Fibroblast of lung (primary cell): ENCODE results near the gene IRF7. TPM values are rescaled to one million over a fixed set of nuclear protein-coding genes. Genes with fewer than 3 reads are reported as not detected.
A peak's percentile ranks its signal among the peaks of the same experiment; 100 is the strongest.

Source experiments
- DNase-seq, 2 donors: peaks; one replicate each; pipeline versions ENCODE4 v3.0.0 to v3.0.0-alpha.2; 2010; ENCODE audit warnings: low read depth in 2 of 2
- H2AFZ ChIP-seq: 2 replicates; pipeline ENCODE4 v1.5.1; 2012; ENCODE audit warnings: low read length, control low read depth, inconsistent platforms
- H3K27ac ChIP-seq: 2 replicates; pipeline ENCODE4 v1.5.1; 2011; ENCODE audit warnings: low read length, control low read depth; ENCODE audit not compliant: insufficient read depth
- H3K27me3 ChIP-seq: 2 replicates; pipeline ENCODE4 v1.5.1; 2011; ENCODE audit warnings: mild to moderate bottlenecking, low read length; ENCODE audit not compliant: control insufficient read depth, insufficient read depth
- H3K36me3 ChIP-seq: 2 replicates; pipeline ENCODE4 v1.5.1; 2011; ENCODE audit warnings: low read length; ENCODE audit not compliant: control insufficient read depth, insufficient read depth
- H3K4me1 ChIP-seq: 2 replicates; pipeline ENCODE4 v1.5.1; 2011; ENCODE audit warnings: low read length; ENCODE audit not compliant: control insufficient read depth, insufficient read depth; ENCODE audit errors: extremely low read depth
- H3K4me2 ChIP-seq: 2 replicates; pipeline ENCODE4 v1.5.1; 2011; ENCODE audit warnings: low read length, control low read depth; ENCODE audit not compliant: insufficient read depth; ENCODE audit errors: extremely low read depth
- H3K4me3 ChIP-seq, 4 experiments: fragments of 200-600 bp in 1 of 4; sonication (generic) in 1 of 4; replicated peaks in 1 of 4; 2 replicates each; pipeline ENCODE4 v1.5.1; 2011 to 2016; ENCODE audit warnings: low read length in 4 of 4, low read depth in 3 of 4, mild to moderate bottlenecking in 3 of 4, control low read depth in 2 of 4, inconsistent platforms in 1 of 4, mixed read lengths in 1 of 4; ENCODE audit not compliant: insufficient read depth in 1 of 4; ENCODE audit errors: control extremely low read depth in 1 of 4
- H3K79me2 ChIP-seq: 2 replicates; pipeline ENCODE4 v1.5.1; 2012; ENCODE audit warnings: mild to moderate bottlenecking, low read length, inconsistent platforms; ENCODE audit not compliant: control insufficient read depth, insufficient read depth
- H3K9ac ChIP-seq: 2 replicates; pipeline ENCODE4 v1.5.1; 2011; ENCODE audit warnings: mild to moderate bottlenecking, low read length, control low read depth; ENCODE audit not compliant: insufficient read depth
- H3K9me3 ChIP-seq: 2 replicates; pipeline ENCODE4 v1.5.1; 2012; ENCODE audit warnings: low read depth, low read length; ENCODE audit not compliant: control insufficient read depth, insufficient read depth
- H4K20me1 ChIP-seq: 2 replicates; pipeline ENCODE4 v1.5.1; 2011; ENCODE audit warnings: low read length; ENCODE audit not compliant: control insufficient read depth, insufficient read depth; ENCODE audit errors: extremely low read depth
- CTCF ChIP-seq, 2 donors: IDR thresholded peaks in 1 of 2; conservative IDR thresholded peaks in 1 of 2; 1 replicate in 1 of 2; 2 replicates in 1 of 2; pipeline ENCODE4 v1.5.1; 2011 to 2012; ENCODE audit warnings: low read length in 2 of 2, control low read depth in 1 of 2, inconsistent platforms in 1 of 2, low read depth in 1 of 2, mild to moderate bottlenecking in 1 of 2
- EZH2 ChIP-seq: IDR thresholded peaks from 2 replicates; pipeline ENCODE4 v1.5.1; 2012; ENCODE audit warnings: low read length, control low read depth, mild to moderate bottlenecking; ENCODE audit errors: missing control alignments
- polyA plus RNA-seq, 2 donors: library from polyadenylated mRNA; depleted of rRNA in 1 of 2; stranded (reverse) in 1 of 2; unstranded in 1 of 2; fragments of >200 nt; gene quantifications; 2 replicates each; pipeline ENCODE4 v1.2.1, GENCODE V29; 2011 to 2012; ENCODE audit warnings: missing spikeins in 1 of 2
- total RNA-seq: library from RNA; depleted of rRNA; stranded (reverse); fragments of >200 nt; gene quantifications from 2 replicates; pipeline ENCODE4 v1.2.1, GENCODE V29; 2014

IRF7 gene
- total and polyA plus RNA-seq, 2 donors (not counting 1 experiment from before 2014, with no cell fraction given), result 1.6 to 9.1 TPM

- Histone ChIP-seq H3K9ac (no peak overlapping the region), H3K27ac (no peak overlapping the region), H3K9me3 (no peaks in the 10 kb centered on the region), H3K79me2 (no peaks in the 10 kb centered on the region), H3K4me2 (no peak overlapping the region), H3K36me3 (peaks cover 6% of the 10 kb centered on the region), H3K4me3 (no peak overlapping the region), H3K27me3 (peaks cover 5% of the 10 kb centered on the region), H4K20me1 (no peaks in the 10 kb centered on the region), H3K4me1 (no peaks in the 10 kb centered on the region), H2AFZ (no peak overlapping the region)
- TF ChIP-seq EZH2 (no peak), CTCF (conservative IDR thresholded peaks at IDR 0.05 in 1 of 2, IDR thresholded peaks at IDR 0.05 in 1 of 2; ENCODE audit: low read depth in 1 of 2, low read length in 2 of 2) (no peak)
- peak in 1 of 2 donors; percentile 15 for DNase-seq
Measured at GRCh38 chr11:638631-639331, 23.0 kb upstream of the IRF7 start.

DNA sequence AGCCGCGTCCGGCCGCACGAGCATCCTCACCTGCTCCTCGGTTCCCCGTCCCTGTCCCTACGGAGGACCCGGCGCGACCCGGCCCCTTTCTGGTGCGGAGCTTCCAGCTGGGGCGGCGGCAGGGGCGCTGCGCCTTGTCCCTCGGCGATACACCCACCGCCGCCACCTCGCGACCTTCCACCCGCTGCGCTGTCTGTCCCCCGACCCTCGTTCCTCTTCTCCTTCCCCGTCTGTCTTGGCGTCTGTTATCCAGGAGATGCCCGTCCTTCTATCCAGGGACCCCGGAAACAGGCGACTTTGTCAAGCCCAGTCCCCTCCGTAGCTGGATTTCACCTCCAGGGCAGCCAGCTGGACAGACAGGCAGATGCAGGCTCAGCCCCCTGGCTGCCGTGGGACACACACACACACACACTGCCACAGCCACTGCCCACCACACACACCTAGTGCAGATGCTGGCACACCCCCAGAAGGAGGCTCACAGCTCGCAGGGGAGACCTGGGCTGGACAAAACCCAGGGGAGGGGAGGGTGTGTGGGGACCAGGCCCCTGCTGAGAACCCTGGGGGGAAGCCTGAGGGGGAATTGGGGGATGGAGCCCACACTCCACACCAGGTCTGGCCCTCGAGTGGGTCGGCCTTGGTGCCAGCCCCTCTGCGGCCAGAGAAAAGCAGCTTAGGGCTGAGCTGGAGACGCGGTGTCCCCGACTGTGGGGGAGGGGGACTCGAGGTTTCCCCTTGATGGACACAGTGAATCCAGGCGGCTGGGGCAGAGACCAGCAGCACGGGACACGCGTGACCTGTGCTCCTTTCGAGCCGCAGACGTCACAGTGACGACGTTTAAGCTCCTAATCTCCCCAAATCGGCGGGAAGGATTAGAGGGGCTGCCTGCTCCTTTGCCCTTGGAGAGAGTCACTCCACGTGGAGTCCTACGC, 22.1 kb upstream of the IRF7 start:
- peaks cover 4% of the 10 kb centered on the region for H3K36me3 ChIP-seq
- H2AFZ ChIP-seq, result no peak overlapping the region
- no peaks in the 10 kb centered on the region for H3K9me3 ChIP-seq
- no peaks in the 10 kb centered on the region for H3K79me2 ChIP-seq
- H4K20me1 ChIP-seq, result no peaks in the 10 kb centered on the region
- no peaks in the 10 kb centered on the region for H3K4me1 ChIP-seq
- no peak overlapping the region for H3K9ac ChIP-seq
- H3K27ac ChIP-seq, result no peak overlapping the region
- peak overlapping the region in 1 of 4 experiments; percentile 20 for H3K4me3 ChIP-seq
- no peak for DNase-seq
- H3K4me2 ChIP-seq, result no peak overlapping the region
- H3K27me3 ChIP-seq, result peaks cover 5% of the 10 kb centered on the region
- TF ChIP-seq EZH2 (peak; percentile 92), CTCF (conservative IDR thresholded peaks at IDR 0.05 in 1 of 2, IDR thresholded peaks at IDR 0.05 in 1 of 2; ENCODE audit: low read depth in 1 of 2, low read length in 2 of 2) (no peak)

DNA sequence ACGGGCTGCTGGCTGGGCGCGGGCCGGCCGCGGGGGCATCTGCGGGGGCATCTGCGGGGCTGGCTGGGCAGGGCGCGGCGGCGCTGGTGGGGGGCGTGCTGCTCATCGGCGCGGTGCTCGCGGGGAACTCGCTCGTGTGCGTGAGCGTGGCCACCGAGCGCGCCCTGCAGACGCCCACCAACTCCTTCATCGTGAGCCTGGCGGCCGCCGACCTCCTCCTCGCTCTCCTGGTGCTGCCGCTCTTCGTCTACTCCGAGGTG, 21.5 kb upstream of the IRF7 start:
- Histone ChIP-seq H3K79me2 (no peaks in the 10 kb centered on the region), H4K20me1 (no peaks in the 10 kb centered on the region), H3K4me1 (no peaks in the 10 kb centered on the region), H3K4me3 (peak overlapping the region in 1 of 4 experiments; percentile 20), H3K4me2 (no peak overlapping the region), H3K9ac (no peak overlapping the region), H3K36me3 (peaks cover 1% of the 10 kb centered on the region), H2AFZ (no peak overlapping the region), H3K27me3 (peaks cover 5% of the 10 kb centered on the region), H3K27ac (no peak overlapping the region), H3K9me3 (no peaks in the 10 kb centered on the region)
- TF ChIP-seq CTCF (conservative IDR thresholded peaks at IDR 0.05 in 1 of 2, IDR thresholded peaks at IDR 0.05 in 1 of 2; ENCODE audit: low read depth in 1 of 2, low read length in 2 of 2), result no peak
- TF ChIP-seq EZH2, result no peak
- no peak for DNase-seq
